NCI-H1694 treated with DMSO at 0.1 percent for 48 hours (cell line): ENCODE measurements around the gene PMF1.
A peak's percentile ranks its signal among the peaks of the same experiment; 100 is the strongest.

ENCODE experiments used
- DNase-seq: peaks from one replicate; lab custom pipeline; 2025; lab: John Stamatoyannopoulos, UW

PMF1 gene

DNA sequence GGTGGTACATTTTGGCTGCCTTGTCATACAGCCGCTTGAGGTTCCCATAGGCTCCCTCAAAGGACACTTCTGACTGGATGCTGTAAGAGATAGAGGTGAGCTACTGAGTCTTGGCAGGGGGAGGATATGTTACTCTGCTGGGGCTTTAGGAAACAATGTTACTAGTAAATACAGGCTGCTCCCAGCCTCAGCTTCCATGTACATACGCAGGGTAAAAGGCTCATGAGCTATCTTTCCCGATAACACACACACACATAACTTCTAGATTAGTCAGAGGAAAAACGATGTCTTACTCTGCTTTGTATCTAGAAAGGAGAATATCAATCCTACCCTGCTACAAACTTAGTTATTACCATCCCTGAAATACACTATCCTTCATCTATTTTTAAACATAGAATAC lies 55.5 kb downstream of the PMF1 start:
- no peak for DNase-seq

- DNase-seq = no peak
These were observed 57.5 kb downstream of the PMF1 start for GRCh38 chr1:156270314-156270713.

DNA sequence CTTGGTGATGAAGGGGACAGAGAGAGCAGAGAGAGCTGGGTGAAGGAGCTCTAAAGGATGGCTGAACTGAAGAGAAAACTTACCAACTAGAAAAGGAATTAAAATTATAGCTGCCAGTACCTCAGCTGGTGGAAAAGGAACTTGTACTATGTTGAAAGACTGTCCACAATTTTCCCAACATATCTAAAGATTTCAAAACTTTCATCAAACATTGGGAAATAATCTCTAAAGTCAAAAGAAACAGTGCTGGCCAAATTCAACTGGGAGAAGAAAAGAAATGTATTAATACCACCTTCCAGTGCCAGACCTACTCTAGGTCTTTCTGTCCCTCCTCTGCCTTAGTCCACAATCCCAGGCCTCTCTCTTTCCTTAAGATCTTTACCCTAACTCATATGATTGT lies 63.7 kb downstream of the PMF1 start:
- no peak for DNase-seq

DNA sequence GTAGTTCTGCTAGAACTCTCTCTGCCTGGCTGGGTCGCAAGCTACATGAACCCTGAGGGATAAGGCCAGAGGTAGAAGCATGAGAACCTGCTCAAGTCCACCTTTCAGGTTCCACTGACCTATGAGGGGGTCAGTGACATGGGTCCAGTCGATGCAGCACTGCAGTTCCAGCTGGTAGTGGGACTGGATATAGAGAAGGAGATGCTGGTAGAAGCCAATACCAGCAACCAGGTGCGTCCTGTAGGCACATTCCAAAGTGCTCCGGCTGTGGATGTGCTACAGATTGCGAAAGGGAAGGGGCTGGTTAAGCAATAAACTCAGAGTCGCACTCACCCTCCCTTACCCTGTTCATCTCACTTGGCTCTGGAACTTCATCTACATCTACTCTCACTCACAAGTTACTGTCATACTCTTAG lies 64.2 kb downstream of the PMF1 start:
- DNase-seq = no peak

- DNase-seq = no peak
These were observed 67.0 kb downstream of the PMF1 start for GRCh38 chr1:156279837-156280236.

GRCh38 chr1:156281281-156281680 lies 68.5 kb downstream of the PMF1 start:
- peak; percentile 32 for DNase-seq

DNA sequence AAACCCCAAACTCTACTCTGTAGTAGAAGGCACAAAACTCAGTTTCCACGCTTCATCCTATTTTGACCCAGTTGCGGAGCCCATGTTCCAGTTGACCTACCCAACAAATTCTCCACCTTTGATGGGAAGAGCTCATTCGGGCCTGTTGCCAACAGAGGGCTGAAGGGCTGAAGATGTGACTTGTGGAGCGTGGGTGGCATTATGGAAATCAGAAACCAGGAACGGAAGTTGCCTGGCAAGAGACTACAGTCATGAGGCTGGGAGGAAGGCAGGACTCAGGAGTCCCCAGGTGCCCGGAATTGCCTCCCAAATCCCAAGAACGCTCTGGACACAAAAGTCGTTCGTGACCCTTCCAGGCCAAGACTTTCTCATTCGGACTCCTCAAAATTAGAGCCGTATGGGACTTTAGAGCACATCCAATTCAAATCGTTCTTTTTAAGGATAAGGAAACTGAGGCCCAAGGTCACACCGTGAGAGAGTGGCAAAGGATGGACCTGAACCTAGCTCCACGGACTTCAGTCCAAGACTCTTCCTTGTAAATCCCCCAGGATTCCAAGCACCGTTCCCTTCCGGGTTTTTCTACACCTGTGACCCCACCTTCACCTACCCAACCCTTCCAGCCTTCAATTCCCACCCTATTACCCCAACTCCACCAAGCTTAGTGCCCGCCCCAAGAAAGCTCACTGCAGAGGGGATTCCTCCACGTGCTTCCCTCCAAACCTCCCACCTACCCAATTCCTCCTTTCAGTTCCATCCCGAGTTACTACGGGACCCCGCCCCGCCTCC lies 69.1 kb downstream of the PMF1 start:
- DNase-seq = peak; percentile 52

GRCh38 chr1:156282479-156283222 lies 69.8 kb downstream of the PMF1 start, which contains the start of gene SMG5:
SMG5 (minus strand) TSS chr1:156282825; CDS start chr1:156282680, 145 bp downstream.
- peak; percentile 99 for DNase-seq

- no peak for DNase-seq
These were observed 70.7 kb downstream of the PMF1 start for GRCh38 chr1:156283521-156283920.

DNA sequence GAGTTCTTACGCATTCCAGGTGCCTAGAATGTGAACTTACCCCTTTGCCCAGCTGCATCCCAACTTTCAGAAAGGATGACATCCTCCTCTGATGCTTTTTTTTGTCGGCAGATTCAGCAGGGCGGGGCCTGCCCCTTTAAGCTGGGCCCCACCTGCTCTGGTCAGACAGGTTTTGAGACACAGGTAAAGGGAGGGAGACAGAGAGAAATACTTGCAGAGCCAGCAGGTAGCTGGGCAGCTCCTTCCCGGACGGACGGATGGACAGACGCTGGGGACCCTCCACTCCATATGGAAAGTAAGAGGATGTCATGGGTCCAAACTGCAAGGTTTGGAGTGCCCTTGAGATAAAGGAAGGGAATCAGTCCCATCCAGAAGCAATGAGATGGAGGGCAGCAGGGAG lies 71.3 kb downstream of the PMF1 start, which contains the start of gene TMEM79:
Gene TMEM79, plus strand, starts transcription at position 214 of the 400 bp plus-strand sequence. CDS start 902 bp downstream, outside the sequence.
- no peak for DNase-seq

- no peak for DNase-seq
These were observed 72.0 kb downstream of the PMF1 start for GRCh38 chr1:156284757-156285156.

DNA sequence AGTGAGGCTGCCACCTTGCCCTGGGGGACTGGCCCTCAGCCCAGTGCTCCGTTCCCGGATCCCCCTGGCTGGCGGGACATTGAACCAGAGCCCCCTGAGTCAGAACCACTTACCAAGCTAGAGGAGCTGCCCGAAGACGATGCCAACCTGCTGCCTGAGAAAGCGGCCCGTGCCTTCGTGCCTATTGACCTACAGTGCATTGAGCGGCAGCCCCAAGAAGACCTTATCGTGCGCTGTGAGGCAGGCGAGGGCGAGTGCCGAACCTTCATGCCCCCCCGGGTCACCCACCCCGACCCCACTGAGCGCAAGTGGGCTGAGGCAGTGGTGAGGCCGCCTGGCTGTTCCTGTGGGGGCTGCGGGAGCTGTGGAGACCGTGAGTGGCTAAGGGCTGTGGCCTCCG lies 72.6 kb downstream of the PMF1 start:
- no peak for DNase-seq

- no peak for DNase-seq
These were observed 73.3 kb downstream of the PMF1 start for GRCh38 chr1:156286061-156286460.
